ENCODE data around the gene PHACTR2. TPM values are rescaled to one million over a fixed set of nuclear protein-coding genes. Genes with fewer than 3 reads are reported as not detected.

Gene PHACTR2
- total and polyA plus RNA-seq, 10 of the 15 experiments (the other 5 are each of a cell fraction or from before 2014, with no cell fraction given) = 1.4 to 19.1 (median 5.3) TPM

DNA sequence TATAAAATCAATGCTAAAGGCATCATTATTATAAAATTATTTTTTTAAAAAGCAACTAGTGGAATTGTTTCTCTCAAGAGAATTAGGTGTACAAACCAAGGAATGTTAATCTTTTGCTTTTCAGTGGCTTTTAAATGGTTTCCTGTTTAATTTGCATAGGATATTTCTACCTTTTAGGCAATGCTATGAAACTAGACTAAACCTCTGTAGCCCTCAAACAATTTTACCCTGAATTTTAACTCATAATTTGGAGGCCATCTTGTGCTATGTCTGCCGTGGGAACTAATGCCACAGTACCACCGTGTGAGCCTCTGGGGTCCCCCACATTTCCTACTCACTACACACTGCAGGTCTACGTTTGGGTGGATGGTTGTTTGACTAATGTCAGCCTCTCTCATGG is 20.6 kb downstream of the PHACTR2 start:
- Histone ChIP-seq H3K27me3 (replicated peaks in 1 of 2; ENCODE audit: control insufficient read depth in 2 of 2, insufficient read depth in 2 of 2, low read length in 1 of 2) (no peaks in the 10 kb centered on the region; a peak in 1 of 4 replicates), H3K4me2 (ENCODE audit: control insufficient read depth, insufficient read depth) (no peak overlapping the region), H3K9me3 (replicated peaks; ENCODE audit: control insufficient read depth, insufficient read depth, low read length) (no peaks in the 10 kb centered on the region), H3K9ac (ENCODE audit: control insufficient read depth, insufficient read depth, low read length) (no peak overlapping the region), H4K20me1 (ENCODE audit: control insufficient read depth, insufficient read depth) (no peaks in the 10 kb centered on the region), H3K36me3 (ENCODE audit: control insufficient read depth in 2 of 2, insufficient read depth in 2 of 2, low read length in 1 of 2) (no peaks in the 10 kb centered on the region), H3K4me3 (no peak overlapping the region), H3K4me1 (ENCODE audit: control insufficient read depth, insufficient read depth, low read length) (peaks cover 6% of the 10 kb centered on the region; the same call in 1 of the 2 replicates), H3K79me2 (ENCODE audit: control insufficient read depth, insufficient read depth, low read length) (no peaks in the 10 kb centered on the region), H2AFZ (ENCODE audit: control insufficient read depth, low read depth, low read length) (no peak overlapping the region), H3K27ac (ENCODE audit: control insufficient read depth, insufficient read depth) (no peak overlapping the region)
- CTCF ChIA-PET = no interaction called here
- in situ Hi-C loops (cut with MboI) = no loop called here
- intact Hi-C loops (cut with micrococcal nuclease; ENCODE audit: unreplicated experiment) = no loop called here
- POLR2A ChIA-PET = no interaction called here
- no peak for ATAC-seq
- no peak for DNase-seq (ENCODE audit: low read depth, low spot score)
- no peak for FAIRE-seq
- TF ChIP-seq SIX5 (IDR thresholded peaks at IDR 0.05; ENCODE audit: low read depth, low read length, severe bottlenecking) (no peak), MTA3 (IDR thresholded peaks at IDR 0.05; ENCODE audit: borderline replicate concordance, low read length) (no peak), POU2F2 (IDR thresholded peaks at IDR 0.05; ENCODE audit: borderline replicate concordance, low read depth, low read length) (no peak), SREBF2 (IDR thresholded peaks at IDR 0.05; ENCODE audit: low read length) (no peak), ZNF217 (IDR thresholded peaks at IDR 0.05) (no peak), RCOR1 (conservative IDR thresholded peaks at IDR 0.05; ENCODE audit: low read depth, low read length) (no peak), WRNIP1 (IDR thresholded peaks at IDR 0.05; ENCODE audit: borderline replicate concordance, low read depth, low read length) (no peak), ZNF384 (IDR thresholded peaks at IDR 0.05; ENCODE audit: borderline replicate concordance, low read depth, low read length) (no peak), BHLHE40 (IDR thresholded peaks at IDR 0.05; ENCODE audit: borderline replicate concordance in 1 of 2, low read depth in 2 of 2, low read length in 1 of 2) (no peak), IRF3 (IDR thresholded peaks at IDR 0.05) (no peak), SUZ12 (IDR thresholded peaks at IDR 0.05; ENCODE audit: unreplicated experiment) (no peak), TARDBP (IDR thresholded peaks at IDR 0.05; ENCODE audit: borderline replicate concordance) (no peak), YY1 (IDR thresholded peaks at IDR 0.05; ENCODE audit: low read depth, low read length) (no peak), BCL11A (IDR thresholded peaks at IDR 0.05; ENCODE audit: low read depth, low read length) (no peak), CBX3 (IDR thresholded peaks at IDR 0.05; ENCODE audit: borderline replicate concordance, low read depth) (no peak), SKIL (IDR thresholded peaks at IDR 0.05; ENCODE audit: low read depth, poor library complexity, severe bottlenecking) (no peak)
- no TSS peak for BruUV-seq (replicated peaks)
- SMC1A ChIA-PET (ENCODE audit: uncharacterized antibody, unreplicated experiment) = no interaction called here
- WGBS (ENCODE audit: insufficient coverage, insufficient replicate concordance, low lambda C conversion rate, missing lambda C conversion rate) = 7% methylated on average over 3 of the region's 3 CpGs
- RAD21 ChIA-PET (ENCODE audit: unreplicated experiment) = no interaction called here
